Activated naive CD4-positive, alpha-beta T cell (primary cell): Measurements from ENCODE around the gene KCNJ3.

Experiments used
- DNase-seq, 4 experiments: peaks; one replicate each; lab custom pipeline; 2025; lab: John Stamatoyannopoulos, UW

KCNJ3 gene

GRCh38 chr2:154698296-154698720 is at the start of gene KCNJ3:
TSS of gene KCNJ3 (plus strand) at chr2:154698695. CDS start at chr2:154698776, 81 bp downstream.
- no peak for DNase-seq

DNA sequence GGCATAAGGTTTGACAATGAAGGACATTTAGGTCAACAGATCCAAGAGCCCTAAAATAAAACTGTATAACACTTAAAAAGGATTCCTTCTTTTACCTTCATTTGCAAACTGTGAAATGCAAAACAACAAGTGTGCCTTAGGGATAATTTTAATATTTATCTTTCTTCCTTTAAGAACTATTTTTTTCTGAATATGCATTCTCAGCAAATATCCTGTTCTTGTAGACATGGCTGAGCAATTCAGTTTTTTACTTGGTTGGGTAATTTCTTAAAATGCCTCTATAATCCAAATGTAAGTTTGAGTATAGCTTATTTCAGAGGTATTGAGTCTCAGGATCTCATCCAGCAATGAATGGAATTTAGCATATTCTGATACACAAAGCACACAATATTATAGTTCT is 43.0 kb upstream of the KCNJ3 start:
- DNase-seq: no peak

GRCh38 chr2:154658854-154659253 is 39.6 kb upstream of the KCNJ3 start:
- DNase-seq: no peak

DNA sequence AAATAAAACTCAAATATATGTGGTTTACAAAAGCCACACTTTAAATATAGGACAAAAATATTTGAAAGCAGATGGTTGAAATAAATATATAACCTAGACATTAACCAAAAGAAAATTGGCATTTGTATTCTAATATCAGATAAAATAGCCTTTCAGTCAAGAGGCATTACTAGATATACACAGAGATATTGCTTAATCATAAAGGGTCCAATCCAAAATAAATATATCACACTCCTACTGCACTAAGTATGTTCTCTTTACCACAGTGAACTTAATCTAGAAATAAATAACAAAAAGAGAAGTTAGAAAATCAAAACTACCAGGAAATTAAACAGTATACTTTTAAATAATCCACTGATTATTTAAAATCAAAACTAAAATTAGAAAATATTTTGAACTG is 34.2 kb upstream of the KCNJ3 start:
- no peak for DNase-seq

DNA sequence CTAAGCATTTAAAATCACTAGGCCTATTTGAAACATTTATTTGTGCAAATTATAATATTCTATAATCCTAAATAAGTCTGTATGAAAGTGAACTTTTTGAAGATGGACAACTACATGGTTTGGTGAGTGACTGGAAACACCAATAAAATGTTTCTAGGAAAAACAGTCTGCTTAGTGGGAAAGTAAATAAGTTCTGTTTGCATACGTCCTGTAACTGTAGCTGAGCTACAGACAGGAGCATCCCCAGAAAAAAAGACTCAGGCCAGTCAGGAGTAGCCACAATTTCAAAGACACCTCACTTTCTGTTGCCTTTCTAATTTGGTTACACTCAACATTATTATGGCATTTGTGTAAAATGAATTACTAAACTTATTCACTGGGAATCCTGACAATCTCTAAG is 28.4 kb upstream of the KCNJ3 start:
- no peak for DNase-seq

- no peak for DNase-seq
These were observed 24.8 kb upstream of the KCNJ3 start for GRCh38 chr2:154673694-154674093.

GRCh38 chr2:154677401-154677800 is 21.1 kb upstream of the KCNJ3 start:
- no peak for DNase-seq

- no peak for DNase-seq
These were observed 16.8 kb upstream of the KCNJ3 start for GRCh38 chr2:154681741-154682140.

DNA sequence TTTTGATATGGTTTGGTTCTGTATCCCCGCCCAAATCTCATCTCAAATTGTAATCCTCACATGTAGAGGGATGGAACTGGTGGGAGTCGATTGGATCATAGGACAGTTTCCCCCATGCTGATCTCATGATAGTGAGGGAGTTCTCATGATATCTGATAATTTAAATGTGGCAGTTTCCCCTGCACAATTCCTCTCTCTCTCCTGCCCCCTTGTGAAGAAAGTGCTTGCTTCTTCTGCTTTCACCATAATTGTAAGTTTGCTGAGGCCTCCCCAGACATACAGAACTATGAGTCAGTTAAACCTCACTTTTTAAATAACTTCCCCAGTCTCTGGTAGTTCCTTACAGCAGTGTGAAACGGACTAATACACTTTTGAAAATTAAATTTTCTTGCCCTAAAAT is 12.3 kb upstream of the KCNJ3 start:
- no peak for DNase-seq

GRCh38 chr2:154688373-154688772 is 10.1 kb upstream of the KCNJ3 start:
- DNase-seq: no peak

DNA sequence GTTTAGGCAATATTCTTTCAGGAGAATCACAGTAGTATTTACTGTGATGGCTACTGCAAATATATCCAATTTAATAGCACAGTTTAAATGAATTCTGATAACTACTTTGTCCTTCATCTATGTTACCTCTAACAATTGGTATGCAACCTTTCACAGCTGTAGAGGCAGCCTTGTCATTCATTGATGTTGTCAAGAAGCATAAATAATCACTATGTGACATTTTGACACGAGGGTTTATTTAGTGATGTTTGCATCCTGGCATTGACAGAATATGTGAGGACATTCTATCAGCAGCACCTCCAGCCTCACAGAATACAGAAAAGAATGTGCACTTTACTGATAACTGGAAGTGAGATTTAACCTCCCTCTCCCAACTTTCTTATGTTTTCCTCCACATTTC is 9.3 kb upstream of the KCNJ3 start:
- no peak for DNase-seq

GRCh38 chr2:154692927-154693326 is 5.6 kb upstream of the KCNJ3 start:
- no peak for DNase-seq

DNA sequence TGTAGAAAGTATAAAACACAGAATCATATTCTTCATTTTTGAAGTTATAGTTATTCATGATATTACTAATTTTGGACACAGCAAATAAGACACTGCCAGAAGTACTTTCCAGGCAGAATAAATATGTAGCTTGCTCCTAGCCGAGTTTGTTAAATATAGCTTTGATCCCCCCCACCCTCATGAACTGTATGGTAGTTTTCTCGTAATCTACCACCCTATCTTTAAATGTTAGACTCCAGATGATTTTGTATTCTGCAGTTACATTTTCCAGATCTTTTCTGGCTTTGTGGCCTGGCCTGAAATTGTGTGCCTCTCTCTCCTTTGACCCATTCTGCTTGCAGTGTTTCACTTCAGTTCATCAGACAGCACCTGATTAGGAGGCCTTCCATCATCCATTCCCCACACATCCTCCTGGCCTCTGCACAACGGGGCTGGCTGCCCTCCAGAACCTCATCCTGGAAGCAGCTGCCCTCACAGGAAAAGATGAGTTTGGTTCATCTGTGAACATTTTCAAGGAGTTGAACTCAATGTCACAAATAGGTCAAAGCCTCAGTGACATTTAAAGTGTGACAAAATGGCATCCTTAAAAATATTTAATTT is 4.7 kb upstream of the KCNJ3 start:
- no peak for DNase-seq

- DNase-seq: no peak
These were observed 3.6 kb upstream of the KCNJ3 start for GRCh38 chr2:154694881-154695280.

DNA sequence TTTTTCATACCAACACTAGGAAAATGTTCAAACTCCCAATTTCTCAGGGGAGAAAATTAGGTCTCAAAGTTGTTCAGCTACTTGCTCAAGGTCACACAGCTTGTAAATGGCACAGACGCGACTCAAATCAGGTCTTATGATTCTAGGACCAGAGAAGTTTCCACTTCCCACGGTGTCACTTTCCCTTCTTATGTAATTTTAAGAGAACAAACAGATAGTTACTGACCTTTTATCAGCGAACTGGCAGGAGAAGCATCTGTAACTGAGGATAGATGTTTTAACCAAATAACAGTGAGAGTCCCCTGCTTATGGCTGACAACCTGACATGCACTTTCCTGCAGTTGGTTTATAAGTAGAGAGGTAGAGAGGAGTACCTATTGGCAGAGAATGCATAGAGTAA is 2.1 kb upstream of the KCNJ3 start:
- no peak for DNase-seq

GRCh38 chr2:154696810-154697417 is 1.6 kb upstream of the KCNJ3 start:
- DNase-seq: no peak

DNA sequence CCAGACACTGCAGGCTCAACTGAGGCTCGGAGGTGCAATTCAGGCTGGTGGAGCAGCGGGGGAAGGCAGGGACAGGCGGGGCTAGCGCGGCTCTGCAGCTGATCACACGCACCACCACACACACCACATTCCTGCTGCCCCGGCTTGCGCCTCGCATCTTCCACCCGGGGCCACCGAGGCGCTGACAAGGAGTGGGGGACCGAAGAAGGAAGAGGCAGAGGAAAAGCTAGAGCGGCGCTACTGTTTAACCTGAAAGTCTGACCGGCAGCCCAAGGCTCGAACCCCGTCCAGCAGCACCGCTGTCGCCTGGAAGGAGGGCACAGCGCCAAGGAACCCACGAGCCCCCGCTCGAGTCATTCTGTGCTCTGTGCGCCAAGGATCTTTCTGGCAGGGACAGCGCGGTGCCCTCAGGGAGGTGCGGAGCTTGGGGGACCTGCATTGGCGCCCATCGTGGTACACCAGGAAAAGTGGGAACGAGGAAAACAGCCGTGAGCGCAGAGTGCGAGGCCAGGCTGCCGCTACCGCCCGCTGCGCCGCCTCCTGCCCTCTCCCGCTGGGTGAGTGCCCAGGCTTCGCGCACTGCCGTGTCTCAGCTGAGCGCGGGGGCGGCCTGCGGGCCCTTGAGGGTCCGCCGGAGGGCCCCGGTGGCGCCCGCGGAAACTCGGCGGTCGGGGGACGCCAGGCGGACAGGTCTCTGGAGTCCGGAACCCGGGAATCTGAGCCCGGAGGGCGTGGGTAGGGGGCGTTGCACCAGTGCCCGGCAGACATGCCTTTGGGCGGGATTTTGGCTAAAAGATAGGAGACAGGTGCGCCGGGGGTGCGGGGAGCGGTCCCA is 860 bp upstream of the KCNJ3 start:
- DNase-seq: no peak

DNA sequence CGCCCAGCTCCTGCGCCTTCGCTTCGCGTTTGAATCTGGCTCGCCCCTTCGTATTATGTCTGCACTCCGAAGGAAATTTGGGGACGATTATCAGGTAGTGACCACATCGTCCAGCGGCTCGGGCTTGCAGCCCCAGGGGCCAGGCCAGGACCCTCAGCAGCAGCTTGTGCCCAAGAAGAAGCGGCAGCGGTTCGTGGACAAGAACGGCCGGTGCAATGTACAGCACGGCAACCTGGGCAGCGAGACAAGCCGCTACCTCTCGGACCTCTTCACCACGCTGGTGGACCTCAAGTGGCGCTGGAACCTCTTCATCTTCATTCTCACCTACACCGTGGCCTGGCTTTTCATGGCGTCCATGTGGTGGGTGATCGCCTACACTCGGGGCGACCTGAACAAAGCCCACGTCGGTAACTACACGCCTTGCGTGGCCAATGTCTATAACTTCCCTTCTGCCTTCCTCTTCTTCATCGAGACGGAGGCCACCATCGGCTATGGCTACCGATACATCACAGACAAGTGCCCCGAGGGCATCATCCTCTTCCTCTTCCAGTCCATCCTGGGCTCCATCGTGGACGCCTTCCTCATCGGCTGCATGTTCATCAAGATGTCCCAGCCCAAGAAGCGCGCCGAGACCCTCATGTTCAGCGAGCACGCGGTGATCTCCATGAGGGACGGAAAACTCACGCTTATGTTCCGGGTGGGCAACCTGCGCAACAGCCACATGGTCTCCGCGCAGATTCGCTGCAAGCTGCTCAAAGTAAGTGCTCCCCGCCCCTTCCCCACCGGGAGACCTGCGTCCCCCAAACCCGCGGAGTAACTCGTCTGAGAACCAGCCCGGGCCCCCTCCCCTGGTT is 453 bp downstream of the KCNJ3 start:
- DNase-seq: no peak

GRCh38 chr2:154699575-154699930 is 1.1 kb downstream of the KCNJ3 start:
- DNase-seq: no peak

DNA sequence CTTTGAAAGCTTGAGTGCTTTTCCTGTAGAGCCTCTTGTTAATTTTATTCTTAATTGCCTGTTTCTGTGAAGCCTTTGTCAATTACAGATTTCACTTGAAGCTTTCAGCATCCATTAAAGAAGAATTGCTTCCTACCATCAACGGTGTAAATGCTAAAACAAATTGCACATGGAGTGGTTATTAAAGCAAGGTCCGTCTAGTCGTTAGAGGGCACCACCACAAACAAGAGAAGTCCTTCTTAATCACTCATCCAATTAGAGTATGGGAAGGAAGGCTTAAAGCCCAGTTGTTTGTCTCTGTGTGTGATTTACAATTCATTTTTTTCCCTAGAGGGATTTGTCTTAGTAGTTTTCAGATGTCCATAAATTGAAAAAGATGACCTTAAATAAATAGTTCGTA is 1.6 kb downstream of the KCNJ3 start:
- no peak for DNase-seq

DNA sequence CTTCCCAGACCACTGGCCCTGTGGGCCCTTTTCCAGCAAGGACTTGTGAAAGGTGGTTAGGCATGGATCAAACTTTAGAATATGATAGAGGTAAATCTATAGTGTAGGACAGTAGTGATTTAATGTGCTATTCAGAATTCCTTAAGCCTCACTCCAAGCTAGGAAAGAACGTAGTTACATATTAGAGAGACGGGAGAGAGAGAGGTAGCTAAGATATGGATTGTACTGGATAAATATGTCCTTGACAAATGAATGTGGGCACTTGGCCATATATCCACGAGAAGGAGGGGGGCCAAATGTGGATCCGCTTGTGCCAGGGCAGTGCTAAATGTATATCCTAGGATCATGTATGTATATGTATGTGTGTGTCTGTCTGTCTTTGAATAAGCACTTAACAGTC is 6.5 kb downstream of the KCNJ3 start:
- no peak for DNase-seq

DNA sequence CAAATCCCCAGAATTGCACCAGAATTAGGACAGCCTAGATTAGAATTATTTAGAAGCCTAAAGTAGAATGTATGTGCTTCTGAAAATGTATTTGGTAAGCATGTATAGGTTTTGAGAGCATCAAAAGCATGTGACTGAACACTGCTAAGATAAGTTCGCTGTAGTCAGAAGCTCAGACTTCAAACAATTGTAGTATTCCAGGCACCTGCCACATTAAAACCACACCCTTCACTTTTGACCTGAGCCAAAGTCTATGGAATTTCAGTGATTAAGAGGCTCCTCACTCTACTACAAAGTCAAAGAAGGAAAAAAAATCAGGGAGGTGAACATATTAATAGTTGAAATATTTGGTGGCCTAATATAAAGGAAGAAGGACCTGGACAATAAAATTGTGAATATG is 8.2 kb downstream of the KCNJ3 start:
- DNase-seq: no peak
